HG03457 (cell line): ENCODE results near the gene SPESP1.

Experiments used
- ATAC-seq: cut with Tn5 transposase; IDR thresholded peaks from one replicate; pipeline ENCODE4 v1.9.1; 2021; ENCODE audit warnings: moderate number of reproducible peaks; ENCODE audit not compliant: unreplicated experiment

Gene SPESP1

GRCh38 chr15:68930268-68931022 lies at the start of gene SPESP1:
Gene SPESP1, plus strand, starts transcription at chr15:68930525. Its CDS starts 129 bp downstream, at chr15:68930654.
- no peak for ATAC-seq

GRCh38 chr15:68885070-68885469 lies 45.3 kb upstream of the SPESP1 start:
- no peak for ATAC-seq

GRCh38 chr15:68887120-68887519 lies 43.2 kb upstream of the SPESP1 start:
- ATAC-seq: no peak

GRCh38 chr15:68887819-68888218 lies 42.5 kb upstream of the SPESP1 start:
- no peak for ATAC-seq

- ATAC-seq: no peak
Observed at GRCh38 chr15:68888419-68888818, 41.9 kb upstream of the SPESP1 start.

GRCh38 chr15:68894208-68894607 lies 36.1 kb upstream of the SPESP1 start:
- ATAC-seq: no peak

GRCh38 chr15:68896178-68896577 lies 34.1 kb upstream of the SPESP1 start:
- no peak for ATAC-seq

GRCh38 chr15:68897016-68897415 lies 33.3 kb upstream of the SPESP1 start:
- ATAC-seq: no peak

- no peak for ATAC-seq
Observed at GRCh38 chr15:68900027-68900426, 30.3 kb upstream of the SPESP1 start.

GRCh38 chr15:68907396-68907923 lies 22.9 kb upstream of the SPESP1 start:
- ATAC-seq: no peak

- ATAC-seq: no peak
Observed at GRCh38 chr15:68909601-68910100, 20.7 kb upstream of the SPESP1 start.

GRCh38 chr15:68910341-68910740 lies 20.0 kb upstream of the SPESP1 start:
- no peak for ATAC-seq

- no peak for ATAC-seq
Observed at GRCh38 chr15:68910816-68911215, 19.5 kb upstream of the SPESP1 start.

GRCh38 chr15:68921926-68922325 lies 8.4 kb upstream of the SPESP1 start:
- ATAC-seq: no peak

GRCh38 chr15:68924866-68925560 lies 5.3 kb upstream of the SPESP1 start:
- ATAC-seq: no peak

GRCh38 chr15:68933001-68933400 lies 2.7 kb downstream of the SPESP1 start:
- no peak for ATAC-seq

GRCh38 chr15:68934341-68934740 lies 4.0 kb downstream of the SPESP1 start:
- ATAC-seq: no peak

GRCh38 chr15:68935400-68935937 lies 5.1 kb downstream of the SPESP1 start:
- no peak for ATAC-seq

- ATAC-seq: no peak
Observed at GRCh38 chr15:68939501-68939900, 9.2 kb downstream of the SPESP1 start.

GRCh38 chr15:68951813-68952212 lies 21.5 kb downstream of the SPESP1 start:
- ATAC-seq: no peak

GRCh38 chr15:68957696-68958095 lies 27.4 kb downstream of the SPESP1 start:
- ATAC-seq: no peak

GRCh38 chr15:68958597-68958996 lies 28.3 kb downstream of the SPESP1 start:
- no peak for ATAC-seq
